DOHH2 (cell line): ENCODE measurements around the gene SLC25A22.

Experiments
- CTCF ChIP-seq: fragments of 200-600 bp; sonication (generic); IDR thresholded peaks from one replicate; pipeline ENCODE4 v1.5.1; 2014; ENCODE audit warnings: antibody characterized with exemption, mild to moderate bottlenecking, low read depth, low read length; ENCODE audit not compliant: poor library complexity, severe bottlenecking
- EZH2phosphoT487 ChIP-seq: fragments of 200-600 bp; sonication (generic); IDR thresholded peaks from 2 replicates; pipeline ENCODE4 v1.6.1; 2017; ENCODE audit warnings: borderline replicate concordance, mild to moderate bottlenecking, antibody characterized with exemption, low read length, moderate library complexity, mixed read lengths

- TF ChIP-seq EZH2phosphoT487 = no peak
- peak; percentile 31 for TF ChIP-seq CTCF
These were observed 50.7 kb downstream of the SLC25A22 start, which contains the start of gene TALDO1 for GRCh38 chr11:747158-748006.
